ENCODE measurements around the gene RAB3A.

GRCh38 chr19:18164072-18164471, 39.8 kb downstream of the RAB3A start:
- TF ChIP-seq POLR2A (IDR thresholded peaks at IDR 0.05; ENCODE audit: low read depth, low read length) (no peak), MAX (IDR thresholded peaks at IDR 0.05; ENCODE audit: insufficient read depth, insufficient read length) (no peak), MYC (IDR thresholded peaks at IDR 0.05; ENCODE audit: low read depth, low read length) (no peak), EZH2 (IDR thresholded peaks at IDR 0.05; ENCODE audit: borderline replicate concordance, low read depth, low read length, severe bottlenecking) (no peak), POLR2AphosphoS5 (IDR thresholded peaks at IDR 0.05; ENCODE audit: insufficient read depth, low read depth, low read length) (no peak), FOS (IDR thresholded peaks at IDR 0.05; ENCODE audit: borderline replicate concordance, insufficient read depth, low read length) (no peak)
- TF ChIP-seq, protein P1, sequence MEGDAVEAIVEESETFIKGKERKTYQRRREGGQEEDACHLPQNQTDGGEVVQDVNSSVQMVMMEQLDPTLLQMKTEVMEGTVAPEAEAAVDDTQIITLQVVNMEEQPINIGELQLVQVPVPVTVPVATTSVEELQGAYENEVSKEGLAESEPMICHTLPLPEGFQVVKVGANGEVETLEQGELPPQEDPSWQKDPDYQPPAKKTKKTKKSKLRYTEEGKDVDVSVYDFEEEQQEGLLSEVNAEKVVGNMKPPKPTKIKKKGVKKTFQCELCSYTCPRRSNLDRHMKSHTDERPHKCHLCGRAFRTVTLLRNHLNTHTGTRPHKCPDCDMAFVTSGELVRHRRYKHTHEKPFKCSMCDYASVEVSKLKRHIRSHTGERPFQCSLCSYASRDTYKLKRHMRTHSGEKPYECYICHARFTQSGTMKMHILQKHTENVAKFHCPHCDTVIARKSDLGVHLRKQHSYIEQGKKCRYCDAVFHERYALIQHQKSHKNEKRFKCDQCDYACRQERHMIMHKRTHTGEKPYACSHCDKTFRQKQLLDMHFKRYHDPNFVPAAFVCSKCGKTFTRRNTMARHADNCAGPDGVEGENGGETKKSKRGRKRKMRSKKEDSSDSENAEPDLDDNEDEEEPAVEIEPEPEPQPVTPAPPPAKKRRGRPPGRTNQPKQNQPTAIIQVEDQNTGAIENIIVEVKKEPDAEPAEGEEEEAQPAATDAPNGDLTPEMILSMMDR (IDR thresholded peaks at IDR 0.05; ENCODE audit: extremely low read depth in 1 of 2, insufficient read depth in 1 of 2, low read depth in 1 of 2, low read length in 2 of 2) = no peak
